LNCAP (cell line): ENCODE data around the gene MBD1.

Experiments used
- TF ChIP-seq, protein P1 (sequence below): fragments of 450-650 bp; IDR thresholded peaks from 2 replicates; pipeline ENCODE4 v1.5.1; 2017; ENCODE audit warnings: mild to moderate bottlenecking

MBD1 gene

DNA sequence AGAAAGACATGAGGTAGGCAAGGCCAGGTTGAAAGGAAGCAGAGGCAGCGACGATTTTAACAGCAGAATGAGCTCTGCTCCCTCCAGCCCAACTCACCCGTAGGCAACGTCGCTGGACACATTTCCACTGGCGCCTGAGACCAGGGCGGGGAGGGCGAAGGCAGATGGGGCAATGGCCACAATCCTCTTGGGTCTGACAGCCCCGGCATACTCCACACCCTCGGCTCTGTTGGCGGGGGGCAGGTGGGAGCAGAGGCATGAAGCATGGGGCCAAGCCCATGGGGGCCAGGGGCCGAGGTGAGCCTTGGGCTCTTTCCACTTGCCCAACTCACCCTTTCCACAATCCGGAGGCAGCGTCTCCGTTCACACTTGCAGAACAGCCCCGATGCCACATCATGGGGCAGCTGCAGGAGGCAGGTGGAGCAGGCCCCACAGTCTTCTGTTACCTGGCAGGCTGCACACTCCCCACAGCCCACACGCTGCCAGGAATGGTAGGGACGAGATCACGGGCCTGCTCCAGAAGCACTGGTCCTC lies 5.8 kb downstream of the MBD1 start:
- TF ChIP-seq, protein P1, sequence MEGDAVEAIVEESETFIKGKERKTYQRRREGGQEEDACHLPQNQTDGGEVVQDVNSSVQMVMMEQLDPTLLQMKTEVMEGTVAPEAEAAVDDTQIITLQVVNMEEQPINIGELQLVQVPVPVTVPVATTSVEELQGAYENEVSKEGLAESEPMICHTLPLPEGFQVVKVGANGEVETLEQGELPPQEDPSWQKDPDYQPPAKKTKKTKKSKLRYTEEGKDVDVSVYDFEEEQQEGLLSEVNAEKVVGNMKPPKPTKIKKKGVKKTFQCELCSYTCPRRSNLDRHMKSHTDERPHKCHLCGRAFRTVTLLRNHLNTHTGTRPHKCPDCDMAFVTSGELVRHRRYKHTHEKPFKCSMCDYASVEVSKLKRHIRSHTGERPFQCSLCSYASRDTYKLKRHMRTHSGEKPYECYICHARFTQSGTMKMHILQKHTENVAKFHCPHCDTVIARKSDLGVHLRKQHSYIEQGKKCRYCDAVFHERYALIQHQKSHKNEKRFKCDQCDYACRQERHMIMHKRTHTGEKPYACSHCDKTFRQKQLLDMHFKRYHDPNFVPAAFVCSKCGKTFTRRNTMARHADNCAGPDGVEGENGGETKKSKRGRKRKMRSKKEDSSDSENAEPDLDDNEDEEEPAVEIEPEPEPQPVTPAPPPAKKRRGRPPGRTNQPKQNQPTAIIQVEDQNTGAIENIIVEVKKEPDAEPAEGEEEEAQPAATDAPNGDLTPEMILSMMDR, result no peak

DNA sequence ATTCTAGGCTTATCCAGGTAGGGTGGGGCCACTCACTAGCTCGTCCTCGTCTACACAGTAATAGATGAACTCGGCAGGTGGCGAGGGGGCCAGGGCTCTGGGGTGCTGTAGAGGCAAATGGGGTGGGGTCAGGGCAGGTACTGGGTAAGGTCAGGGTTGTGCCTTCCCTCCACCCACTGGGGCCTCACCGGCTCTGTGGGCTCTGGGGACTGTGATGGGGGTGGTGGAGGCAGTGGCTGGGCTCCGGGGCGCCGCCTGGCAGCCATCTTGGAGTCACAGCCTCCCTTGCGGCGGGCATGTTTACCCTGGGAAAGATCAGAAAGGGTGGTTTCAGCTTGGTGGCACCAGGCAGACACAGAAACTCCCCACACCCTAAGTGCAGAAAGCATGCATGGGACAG lies 6.4 kb downstream of the MBD1 start:
- TF ChIP-seq, protein P1, result no peak

DNA sequence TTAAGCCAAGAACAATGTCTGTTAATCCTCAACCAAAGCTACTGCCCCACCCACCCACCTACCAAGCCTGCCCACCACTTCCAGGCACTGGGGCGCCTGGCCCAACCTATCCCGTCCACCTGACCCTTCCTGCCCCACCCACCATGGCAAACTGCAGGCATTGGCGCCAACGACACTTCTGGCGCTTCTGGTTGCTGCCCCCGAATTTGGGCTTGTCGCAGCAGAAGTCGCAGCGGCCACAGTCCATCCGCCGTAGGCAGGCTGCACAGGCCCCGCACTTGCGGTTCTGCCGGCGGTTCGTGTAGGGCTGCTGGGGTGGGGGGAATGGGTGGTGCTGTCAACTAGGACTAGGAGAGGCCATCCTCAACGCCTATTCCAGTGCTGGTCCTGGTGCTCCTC lies 7.3 kb downstream of the MBD1 start:
- TF ChIP-seq, protein P1, result no peak

DNA sequence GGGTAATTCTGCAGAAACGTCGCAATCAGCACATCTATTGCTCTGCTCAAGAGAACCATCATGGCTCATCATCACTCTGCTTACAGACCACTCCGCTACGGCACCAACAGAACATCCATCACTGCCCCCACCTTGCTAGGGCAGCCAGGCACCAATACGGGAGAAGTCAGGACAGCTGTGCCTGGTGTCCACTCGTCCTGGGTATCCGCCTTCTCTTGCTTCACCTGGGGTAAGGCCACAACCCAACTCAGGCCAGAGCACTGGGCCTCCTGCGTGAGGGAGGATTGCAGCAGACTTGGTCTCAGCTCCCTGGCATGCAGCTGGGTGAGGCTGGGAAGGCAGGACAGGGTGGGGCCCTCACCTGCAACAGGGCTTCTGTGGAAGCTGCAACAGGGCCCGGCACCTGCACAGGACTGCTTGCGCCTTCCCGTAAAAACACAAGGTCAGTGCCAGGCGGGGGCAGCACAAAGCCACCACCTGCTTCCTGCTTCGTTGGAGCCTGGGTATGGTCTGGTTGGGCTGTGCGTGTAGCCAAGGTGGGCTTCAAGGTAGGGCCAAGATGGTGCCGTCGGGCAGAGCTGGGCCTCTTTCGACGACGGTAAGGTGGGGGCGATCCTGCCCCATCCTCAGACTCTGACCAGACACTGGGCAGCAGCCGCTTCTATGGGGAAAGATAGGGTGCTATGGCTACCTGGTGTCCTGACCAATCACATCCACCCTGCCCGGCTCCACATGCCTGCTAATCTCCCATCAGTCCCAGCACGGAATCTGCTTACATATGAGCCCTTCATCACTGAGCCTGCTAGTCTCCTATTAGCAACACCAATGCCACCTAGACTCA lies 7.9 kb downstream of the MBD1 start:
- TF ChIP-seq, protein P1, result no peak

DNA sequence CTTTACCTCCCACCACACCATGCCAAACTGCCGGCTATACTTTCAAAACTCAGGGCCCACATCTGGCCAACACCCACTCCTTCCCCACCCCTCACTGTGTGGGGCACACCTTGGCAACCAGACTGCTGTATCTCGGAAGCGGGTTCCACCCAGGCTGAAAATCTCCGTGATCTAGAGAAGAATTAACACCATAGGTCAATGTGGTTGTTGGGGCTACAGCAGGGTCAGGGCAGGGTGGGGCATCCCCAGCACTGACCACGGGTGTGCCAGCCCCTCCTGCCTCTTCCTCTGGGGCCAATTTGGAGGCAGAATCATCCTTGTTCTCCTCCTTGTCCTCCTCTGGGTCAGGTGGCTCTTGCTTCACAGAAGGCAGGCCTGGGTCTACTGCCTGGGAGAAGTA lies 8.8 kb downstream of the MBD1 start:
- TF ChIP-seq, protein P1, result no peak

DNA sequence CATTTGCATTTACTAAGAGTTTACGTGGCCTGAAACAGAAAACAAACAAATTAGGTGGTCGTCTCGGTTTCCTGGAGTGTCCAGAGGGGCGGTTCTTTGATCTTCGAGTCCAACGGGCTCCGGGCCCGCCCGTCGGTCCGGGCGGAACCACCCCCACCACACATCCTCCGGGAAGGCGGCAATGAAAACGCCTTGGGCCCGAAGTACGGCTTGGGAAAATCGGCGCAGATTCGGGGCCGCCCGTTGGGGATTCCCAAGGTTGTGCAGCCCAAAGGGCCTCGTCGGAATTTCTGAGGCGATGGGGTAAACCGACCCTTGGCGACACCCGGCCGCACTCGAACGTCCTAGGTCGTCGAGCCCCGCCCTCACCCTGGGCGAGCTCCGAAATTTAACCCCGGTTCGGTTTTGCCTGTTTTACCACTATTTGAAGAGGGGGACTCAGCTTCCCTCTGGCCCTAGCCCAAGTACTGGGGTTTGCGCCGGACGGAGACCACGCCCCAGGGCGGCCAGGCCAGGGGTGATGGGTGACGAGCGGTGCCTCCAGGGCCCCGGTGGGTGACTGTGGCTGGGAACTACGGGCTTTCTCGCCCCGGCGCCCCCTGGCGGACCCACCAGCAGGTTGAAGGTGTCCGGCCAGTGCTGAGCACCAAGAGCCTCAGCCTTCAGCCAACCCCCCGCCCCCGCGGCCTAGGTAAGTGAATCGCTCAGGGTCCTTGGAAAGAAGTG lies 13.1 kb downstream of the MBD1 start:
- TF ChIP-seq, protein P1, result peak; percentile 59

DNA sequence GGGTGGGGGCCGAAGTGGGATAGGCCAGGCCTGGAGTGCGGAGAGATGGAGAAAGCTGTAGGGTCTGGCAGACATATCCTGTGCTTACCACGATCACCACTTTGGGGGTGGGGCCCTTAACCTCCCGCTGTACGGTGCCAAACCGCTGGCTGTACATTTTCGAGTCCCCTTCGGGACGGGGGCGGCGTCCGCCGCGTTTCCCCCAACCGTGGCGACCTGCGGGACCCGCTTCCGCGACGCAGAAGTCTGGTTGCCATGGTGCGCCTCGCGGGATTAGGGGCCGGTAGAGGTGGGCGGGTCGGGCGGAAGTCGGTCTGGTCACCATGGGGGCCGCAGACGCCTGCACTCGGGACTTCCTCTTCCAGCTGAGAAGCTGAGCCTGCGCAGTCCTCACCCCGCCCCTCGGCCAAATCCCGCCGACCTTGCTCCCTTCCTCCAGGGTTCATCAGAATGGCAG lies 15.0 kb downstream of the MBD1 start, which contains the start of gene CFAP53:
Gene CFAP53 (minus strand): TSS at position 248 of the 457 bp plus-strand sequence. CDS start 91 bp downstream, at position 157.
- TF ChIP-seq, protein P1, result no peak
